K562 (cell line): ENCODE data around the gene PLA2G4C. TPM values are rescaled to one million over a fixed set of nuclear protein-coding genes. Genes with fewer than 3 reads are reported as not detected.

Source experiments
- ATAC-seq: fragments of 200-7000 bp; cut with Tn5 transposase; 3 replicates; pipeline ENCODE4 v1.9.1; 2020; ENCODE audit warnings: moderate library complexity
- BruUV-seq: library from RNA; stranded (reverse); fragments of 400-500 nt; replicated peaks from 2 replicates; lab custom pipeline; 2021; lab: Mats Ljungman, UMichigan
- CTCF ChIA-PET: fragments of 300-600 bp; formaldehyde crosslinking; extraction: SDS; loops from one replicate; lab custom pipeline; 2021; ENCODE audit warnings: low intra/inter-chr PET ratio; lab: Yijun Ruan, JAX
- POLR2A ChIA-PET: fragments of 300-600, 350-650 bp; sonication (Branson Sonifier 250); formaldehyde crosslinking; extraction: SDS; loops from one replicate; lab custom pipeline; 2021; ENCODE audit warnings: antibody characterized with exemption, inconsistent platforms; lab: Yijun Ruan, JAX
- DNase-seq, 4 experiments: peaks; one replicate each; pipeline versions ENCODE4 v3.0.0 to v3.0.0-alpha.2; 2011 to 2018; ENCODE audit warnings: low spot score in 3 of 4, mixed read lengths in 3 of 4; ENCODE audit errors: extremely low read depth in 1 of 4
- FAIRE-seq: peaks from 2 replicates; lab custom pipeline; 2011; peaks lifted over from hg19 to GRCh38; lab: Jason Lieb, UNC
- H2AFZ ChIP-seq: 2 replicates; pipeline ENCODE4 v1.6.0; 2011; ENCODE audit warnings: low read depth, low read length, control low read depth, inconsistent platforms
- H3K27ac ChIP-seq: fragments of 200-600 bp; 3 replicates; pipeline ENCODE4 v1.8.0; 2011; ENCODE audit warnings: low read depth, mild to moderate bottlenecking, control low read depth, inconsistent platforms, low read length, moderate library complexity, mixed read lengths; ENCODE audit errors: extremely low read depth
- H3K27me3 ChIP-seq, 2 experiments: fragments of 300-600 bp in 1 of 2; 2 replicates in 1 of 2; 3 replicates in 1 of 2; pipeline versions ENCODE4 v1.6.0 to v1.8.0; 2011; ENCODE audit warnings: inconsistent platforms in 2 of 2, low read length in 2 of 2, mild to moderate bottlenecking in 1 of 2, mixed read lengths in 1 of 2, moderate library complexity in 1 of 2; ENCODE audit not compliant: control insufficient read depth in 2 of 2, insufficient read depth in 2 of 2
- H3K36me3 ChIP-seq: fragments of 300-600 bp; 3 replicates; pipeline ENCODE4 v1.8.0; 2011; ENCODE audit warnings: mild to moderate bottlenecking, low read length, inconsistent platforms; ENCODE audit not compliant: control insufficient read depth, insufficient read depth
- H3K4me1 ChIP-seq, 2 experiments: fragments of 200-600 bp in 1 of 2; replicated peaks in 1 of 2; 2 replicates in 1 of 2; 3 replicates in 1 of 2; pipeline versions ENCODE4 v1.5.1 to v1.8.0; 2011; ENCODE audit warnings: inconsistent platforms in 2 of 2, low read length in 2 of 2, mild to moderate bottlenecking in 1 of 2, mixed read lengths in 1 of 2, moderate library complexity in 1 of 2; ENCODE audit not compliant: control insufficient read depth in 2 of 2, insufficient read depth in 2 of 2
- H3K4me2 ChIP-seq: 2 replicates; pipeline ENCODE4 v1.6.1; 2011; ENCODE audit warnings: low read length, control low read depth, inconsistent platforms, mixed read lengths; ENCODE audit not compliant: insufficient read depth
- H3K4me3 ChIP-seq: fragments of 200-600 bp; sonication (generic), shearing (Covaris generic); 2 replicates; pipeline ENCODE4 v1.5.1; 2016; ENCODE audit warnings: control low read depth, inconsistent platforms
- H3K79me2 ChIP-seq: fragments of 200-600 bp; 3 replicates; pipeline ENCODE4 v1.8.0; 2011; ENCODE audit warnings: low read length, inconsistent platforms; ENCODE audit not compliant: control insufficient read depth, insufficient read depth
- H3K9ac ChIP-seq, 2 experiments: 2 replicates each; pipeline versions ENCODE4 v1.6.0 to v1.6.1; 2011; ENCODE audit warnings: low read depth in 2 of 2, low read length in 2 of 2, control low read depth in 1 of 2, inconsistent platforms in 1 of 2, mild to moderate bottlenecking in 1 of 2, mixed read lengths in 1 of 2; ENCODE audit not compliant: insufficient read depth in 1 of 2
- H3K9me1 ChIP-seq: one replicate; pipeline ENCODE4 v1.6.0; 2011; ENCODE audit warnings: inconsistent platforms, mild to moderate bottlenecking, low read length, moderate library complexity; ENCODE audit not compliant: control insufficient read depth, insufficient read depth
- H3K9me3 ChIP-seq: replicated peaks from 2 replicates; pipeline ENCODE4 v1.5.1; 2011; ENCODE audit warnings: low read depth, low read length, inconsistent platforms; ENCODE audit not compliant: control insufficient read depth, insufficient read depth
- H4K20me1 ChIP-seq: replicated peaks from 2 replicates; pipeline ENCODE4 v1.6.1; 2011; ENCODE audit warnings: low read length, inconsistent platforms, mixed read lengths; ENCODE audit not compliant: control insufficient read depth, insufficient read depth
- BRCA1 ChIP-seq, 2 experiments: fragments of 450-650 bp in 1 of 2; sonication (generic) in 1 of 2; formaldehyde crosslinking in 1 of 2; IDR thresholded peaks; 2 replicates each; pipeline versions ENCODE4 v1.5.0 to v1.6.1; 2017 to 2020; ENCODE audit warnings: mild to moderate bottlenecking in 1 of 2, missing genetic modification reagents in 1 of 2
- EGR1 ChIP-seq: fragments of 450-650 bp; conservative IDR thresholded peaks from 2 replicates; pipeline ENCODE4 v1.6.1; 2017; ENCODE audit warnings: mild to moderate bottlenecking
- HMG20A ChIP-seq: fragments of 450-650 bp; formaldehyde crosslinking; conservative IDR thresholded peaks from 2 replicates; pipeline ENCODE4 v1.4.0; 2020; ENCODE audit warnings: mild to moderate bottlenecking, mixed read lengths
- HNRNPLL ChIP-seq: fragments of 200-400 bp; formaldehyde crosslinking; IDR thresholded peaks from 2 replicates; pipeline ENCODE4 v1.6.1; 2017; ENCODE audit warnings: low read length, low read depth, mild to moderate bottlenecking; ENCODE audit not compliant: poor library complexity, severe bottlenecking
- MYBL2 ChIP-seq, 2 experiments: fragments of 450-650 bp in 1 of 2; sonication (generic) in 1 of 2; formaldehyde crosslinking in 1 of 2; IDR thresholded peaks; 2 replicates each; pipeline versions ENCODE4 v1.6.1 to v1.8.1; 2017 to 2022; ENCODE audit warnings: borderline replicate concordance in 1 of 2, inconsistent platforms in 1 of 2, low read depth in 1 of 2, mild to moderate bottlenecking in 1 of 2, missing genetic modification reagents in 1 of 2, moderate library complexity in 1 of 2
- NCOA6 ChIP-seq: fragments of 450-650 bp; IDR thresholded peaks from 2 replicates; pipeline ENCODE4 v1.6.1; 2017; ENCODE audit warnings: mild to moderate bottlenecking
- POU5F1 ChIP-seq: fragments of 150-350 bp; IDR thresholded peaks from 2 replicates; pipeline ENCODE4 v1.6.1; 2014; ENCODE audit warnings: borderline replicate concordance, low read length, low read depth, mild to moderate bottlenecking; ENCODE audit not compliant: partially characterized antibody
- RB1 ChIP-seq: fragments of 450-650 bp; IDR thresholded peaks from 2 replicates; pipeline ENCODE4 v1.6.1; 2017; ENCODE audit warnings: low read depth, mild to moderate bottlenecking
- ZKSCAN8 ChIP-seq: fragments of 200-800 bp; sonication (Bioruptor generic); IDR thresholded peaks from 2 replicates; pipeline ENCODE4 v1.6.1; 2016; ENCODE audit warnings: missing genetic modification characterization, missing compliant biosample characterization
- ZNF133 ChIP-seq: fragments of 250-450 bp; sonication (Bioruptor Pico); IDR thresholded peaks from 2 replicates; pipeline ENCODE4 v1.4.0; 2020; ENCODE audit warnings: mild to moderate bottlenecking
- WGBS: fragments of 100-300 bp; shearing (Covaris generic); methylation state at CpG from one replicate; pipeline ENCODE4 v1.1.6; 2016; ENCODE audit warnings: low coverage, mixed read lengths; ENCODE audit not compliant: insufficient coverage; ENCODE audit errors: missing lambda C conversion rate; 5-methylcytosine and 5-hydroxymethylcytosine counted together
- in situ Hi-C: fragments of 300-500 bp; cut with MboI; formaldehyde crosslinking; loops from 4 replicates; pipeline ENCODE4 v1.15.0; 2018; ENCODE audit warnings: inconsistent platforms, mixed read lengths
- intact Hi-C: fragments of 100-400 bp; cut with micrococcal nuclease; formaldehyde crosslinking; loops from 2 replicates; pipeline ENCODE4 v1.14.2; 2022
- polyA plus RNA-seq, 8 experiments: library from polyadenylated mRNA; depleted of rRNA in 4 of 8; stranded (reverse) in 5 of 8; unstranded in 3 of 8; fragments of >200 nt; fragmentation: Nextera tagmentation in 2 of 8; fragmentation: Illumina TruSeq in 1 of 8; extraction: Ambion mirVana in 2 of 8; extraction: Trizol in 1 of 8; gene quantifications; 2 replicates each; pipeline versions ENCODE4 v1.2.1 to v1.2.3, GENCODE V29; 2011 to 2014; ENCODE audit warnings: inconsistent platforms in 1 of 8, missing spikeins in 1 of 8
- total RNA-seq, 7 experiments: library from RNA; depleted of rRNA in 6 of 7; stranded (reverse); fragments of >200 nt in 6 of 7; fragmentation: Illumina TruSeq in 2 of 7; extraction: Trizol in 2 of 7; gene quantifications; 2 replicates each; pipeline versions ENCODE4 v1.2.1 to v1.2.3, GENCODE V29; 2011 to 2021; ENCODE audit warnings: low replicate concordance in 1 of 7
- TF ChIP-seq, protein P1 (sequence below): fragments of 450-650 bp; IDR thresholded peaks from 2 replicates; pipeline ENCODE4 v1.6.1; 2016; ENCODE audit warnings: antibody characterized with exemption
- TF ChIP-seq, protein P2 (sequence below): fragments of 250-450 bp; sonication (Bioruptor Pico); IDR thresholded peaks from 2 replicates; pipeline ENCODE4 v1.4.0; 2020; ENCODE audit warnings: mild to moderate bottlenecking
- TF ChIP-seq, protein P3 (sequence below): sonication (generic); formaldehyde crosslinking; IDR thresholded peaks from 2 replicates; pipeline ENCODE4 v1.8.0; 2022; ENCODE audit warnings: mild to moderate bottlenecking, missing genetic modification reagents

The PLA2G4C gene
- total and polyA plus RNA-seq, 9 of the 15 experiments (the other 6 are each of a cell fraction or from before 2014, with no cell fraction given) = 0.27 to 0.35 (median 0.35) TPM; not detected in 6

DNA sequence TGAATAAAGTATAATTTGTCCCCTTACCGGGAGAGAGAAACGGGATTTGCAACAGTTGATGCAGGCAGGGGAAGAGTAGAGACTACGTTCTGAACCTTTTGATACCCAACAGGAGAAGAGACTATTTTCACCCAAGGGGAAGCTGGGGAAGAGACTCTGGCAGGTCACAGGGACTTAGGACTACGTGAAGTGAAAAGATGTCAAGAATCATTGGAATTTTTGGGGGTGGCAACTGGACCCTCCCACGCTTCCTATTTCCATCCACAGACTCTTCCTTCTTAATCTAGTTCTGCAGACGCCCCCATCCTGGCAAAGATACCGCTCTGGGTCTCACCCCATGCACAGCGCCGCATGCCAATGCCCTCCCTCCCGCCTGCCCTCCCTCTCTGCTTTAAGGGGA lies 80.5 kb downstream of the PLA2G4C start:
- no peak for FAIRE-seq
- CTCF ChIA-PET = no interaction called here

DNA sequence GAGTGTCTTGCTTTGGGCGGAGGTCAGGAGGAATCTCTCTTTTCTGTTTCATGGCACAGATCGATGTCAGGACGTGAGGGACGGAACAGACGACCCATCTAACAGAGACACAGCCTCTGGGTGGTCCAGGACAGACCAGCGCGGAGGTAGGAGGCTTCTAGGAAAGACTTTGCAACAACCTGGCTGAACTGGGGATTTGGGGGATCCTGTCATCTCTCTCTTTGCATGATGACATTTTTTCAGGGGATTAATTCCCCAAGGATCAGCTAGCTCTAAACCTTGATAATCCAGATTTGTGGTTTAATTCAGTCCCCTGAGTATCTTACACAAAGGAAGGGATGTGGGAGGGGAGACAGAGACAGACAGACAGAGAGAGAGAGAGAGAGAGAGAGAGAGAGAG lies 81.2 kb downstream of the PLA2G4C start:
- POLR2A ChIA-PET = interaction anchor here (0.6 to 1.2 kb wide), 2 partner anchors 18 to 1091 kb away, joined by 3 read pairs; no protein-coding TSS in a partner anchor
- in situ Hi-C loops = no loop called here
- TF ChIP-seq, protein P1, sequence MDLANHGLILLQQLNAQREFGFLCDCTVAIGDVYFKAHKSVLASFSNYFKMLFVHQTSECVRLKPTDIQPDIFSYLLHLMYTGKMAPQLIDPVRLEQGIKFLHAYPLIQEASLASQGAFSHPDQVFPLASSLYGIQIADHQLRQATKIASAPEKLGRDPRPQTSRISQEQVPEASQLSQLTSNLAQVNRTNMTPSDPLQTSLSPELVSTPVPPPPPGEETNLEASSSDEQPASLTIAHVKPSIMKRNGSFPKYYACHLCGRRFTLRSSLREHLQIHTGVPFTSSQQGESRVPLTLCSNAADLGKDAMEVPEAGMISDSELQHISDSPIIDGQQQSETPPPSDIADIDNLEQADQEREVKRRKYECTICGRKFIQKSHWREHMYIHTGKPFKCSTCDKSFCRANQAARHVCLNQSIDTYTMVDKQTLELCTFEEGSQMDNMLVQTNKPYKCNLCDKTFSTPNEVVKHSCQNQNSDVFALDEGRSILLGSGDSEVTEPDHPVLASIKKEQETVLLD = no peak
- TF ChIP-seq HMG20A (no peak), ZKSCAN8 (no peak), MYBL2 (IDR thresholded peaks at IDR 0.05; ENCODE audit: low read depth) (no peak), MYBL2 (CRISPR knock-in tag; IDR thresholded peaks at IDR 0.05; ENCODE audit: borderline replicate concordance) (no peak), ZNF133 (no peak), NCOA6 (no peak), EGR1 (no peak), HNRNPLL (no peak)
- TF ChIP-seq, protein P2, sequence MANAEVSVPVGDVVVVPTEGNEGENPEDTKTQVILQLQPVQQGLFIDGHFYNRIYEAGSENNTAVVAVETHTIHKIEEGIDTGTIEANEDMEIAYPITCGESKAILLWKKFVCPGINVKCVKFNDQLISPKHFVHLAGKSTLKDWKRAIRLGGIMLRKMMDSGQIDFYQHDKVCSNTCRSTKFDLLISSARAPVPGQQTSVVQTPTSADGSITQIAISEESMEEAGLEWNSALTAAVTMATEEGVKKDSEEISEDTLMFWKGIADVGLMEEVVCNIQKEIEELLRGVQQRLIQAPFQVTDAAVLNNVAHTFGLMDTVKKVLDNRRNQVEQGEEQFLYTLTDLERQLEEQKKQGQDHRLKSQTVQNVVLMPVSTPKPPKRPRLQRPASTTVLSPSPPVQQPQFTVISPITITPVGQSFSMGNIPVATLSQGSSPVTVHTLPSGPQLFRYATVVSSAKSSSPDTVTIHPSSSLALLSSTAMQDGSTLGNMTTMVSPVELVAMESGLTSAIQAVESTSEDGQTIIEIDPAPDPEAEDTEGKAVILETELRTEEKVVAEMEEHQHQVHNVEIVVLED = no peak
- TF ChIP-seq, protein P3, sequence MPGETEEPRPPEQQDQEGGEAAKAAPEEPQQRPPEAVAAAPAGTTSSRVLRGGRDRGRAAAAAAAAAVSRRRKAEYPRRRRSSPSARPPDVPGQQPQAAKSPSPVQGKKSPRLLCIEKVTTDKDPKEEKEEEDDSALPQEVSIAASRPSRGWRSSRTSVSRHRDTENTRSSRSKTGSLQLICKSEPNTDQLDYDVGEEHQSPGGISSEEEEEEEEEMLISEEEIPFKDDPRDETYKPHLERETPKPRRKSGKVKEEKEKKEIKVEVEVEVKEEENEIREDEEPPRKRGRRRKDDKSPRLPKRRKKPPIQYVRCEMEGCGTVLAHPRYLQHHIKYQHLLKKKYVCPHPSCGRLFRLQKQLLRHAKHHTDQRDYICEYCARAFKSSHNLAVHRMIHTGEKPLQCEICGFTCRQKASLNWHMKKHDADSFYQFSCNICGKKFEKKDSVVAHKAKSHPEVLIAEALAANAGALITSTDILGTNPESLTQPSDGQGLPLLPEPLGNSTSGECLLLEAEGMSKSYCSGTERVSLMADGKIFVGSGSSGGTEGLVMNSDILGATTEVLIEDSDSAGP (CRISPR knock-in tag) = no peak

More for the DNA sequence above, 80.5 kb downstream of the PLA2G4C start:
- Histone ChIP-seq H2AFZ (no peak overlapping the region), H4K20me1 (no peaks in the 10 kb centered on the region), H3K4me2 (no peak overlapping the region), H3K9me1 (no peaks in the 10 kb centered on the region), H3K4me1 (no peaks in the 10 kb centered on the region), H3K36me3 (no peaks in the 10 kb centered on the region), H3K27ac (no peak overlapping the region), H3K27me3 (peaks cover 6 to 25% of the 10 kb centered on the region in 2 experiments; a peak in 4 of 5 replicates), H3K9ac (no peak overlapping the region), H3K9me3 (no peaks in the 10 kb centered on the region), H3K4me3 (no peak overlapping the region), H3K79me2 (no peaks in the 10 kb centered on the region)
- ATAC-seq (no peak), DNase-seq (no peak)
- no TSS peak for BruUV-seq
- POLR2A ChIA-PET = no interaction called here
- intact Hi-C loops = no loop called here
- in situ Hi-C loops = no loop called here
- under 1% methylated on average over 10 of the region's 10 CpGs for WGBS
- TF ChIP-seq BRCA1 (IDR thresholded peaks at IDR 0.05) = no peak
- no peak for TF ChIP-seq BRCA1 (CRISPR knock-in tag; IDR thresholded peaks at IDR 0.05)
- TF ChIP-seq RB1 = no peak
- TF ChIP-seq POU5F1 = no peak

More for the DNA sequence above, 81.2 kb downstream of the PLA2G4C start:
- Histone ChIP-seq H2AFZ (no peak overlapping the region), H3K4me2 (no peak overlapping the region), H3K27me3 (peaks cover 6 to 25% of the 10 kb centered on the region in 2 experiments; a peak in 4 of 5 replicates), H3K9me1 (no peaks in the 10 kb centered on the region), H3K9me3 (no peaks in the 10 kb centered on the region), H3K79me2 (no peaks in the 10 kb centered on the region), H3K4me1 (no peaks in the 10 kb centered on the region), H3K9ac (no peak overlapping the region), H3K36me3 (no peaks in the 10 kb centered on the region), H3K4me3 (no peak overlapping the region), H3K27ac (no peak overlapping the region), H4K20me1 (no peaks in the 10 kb centered on the region)
- CTCF ChIA-PET = no interaction called here
- no TSS peak for BruUV-seq
- 2% methylated on average over 6 of the region's 7 CpGs for WGBS
- no peak for ATAC-seq
- intact Hi-C loops = no loop called here
- no peak for DNase-seq
- FAIRE-seq = no peak
